ENCODE results near the gene TNRC6C.

The TNRC6C gene

GRCh38 chr17:77957857-77958715 lies at the start of gene TNRC6C:
TNRC6C (plus strand) TSS chr17:77958703; CDS start chr17:78004207, 45,504 bp downstream.
- peak; percentile 100 for DNase-seq

GRCh38 chr17:77909236-77909635 lies 49.3 kb upstream of the TNRC6C start:
- no peak for DNase-seq

GRCh38 chr17:77909816-77910215 lies 48.7 kb upstream of the TNRC6C start:
- DNase-seq: no peak

GRCh38 chr17:77914385-77915254 lies 43.9 kb upstream of the TNRC6C start:
- DNase-seq: no peak

GRCh38 chr17:77915594-77916021 lies 42.9 kb upstream of the TNRC6C start:
- DNase-seq: no peak

- no peak for DNase-seq
These were observed 42.2 kb upstream of the TNRC6C start for GRCh38 chr17:77916264-77916663.

GRCh38 chr17:77916703-77917481 lies 41.6 kb upstream of the TNRC6C start:
- DNase-seq: peak; percentile 77 to 79

- DNase-seq: no peak
These were observed 39.2 kb upstream of the TNRC6C start for GRCh38 chr17:77919276-77919675.

- no peak for DNase-seq
These were observed 35.4 kb upstream of the TNRC6C start for GRCh38 chr17:77923135-77923534.

- DNase-seq: no peak
These were observed 34.6 kb upstream of the TNRC6C start for GRCh38 chr17:77923776-77924513.

- DNase-seq: no peak
These were observed 33.7 kb upstream of the TNRC6C start for GRCh38 chr17:77924757-77925336.

- no peak for DNase-seq
These were observed 32.5 kb upstream of the TNRC6C start for GRCh38 chr17:77925831-77926543.

GRCh38 chr17:77926981-77927380 lies 31.5 kb upstream of the TNRC6C start:
- no peak for DNase-seq

- DNase-seq: no peak
These were observed 30.6 kb upstream of the TNRC6C start for GRCh38 chr17:77927777-77928518.

- no peak for DNase-seq
These were observed 29.9 kb upstream of the TNRC6C start for GRCh38 chr17:77928519-77929179.

GRCh38 chr17:77929180-77929564 lies 29.3 kb upstream of the TNRC6C start:
- no peak for DNase-seq

GRCh38 chr17:77929871-77930436 lies 28.5 kb upstream of the TNRC6C start:
- no peak for DNase-seq

- DNase-seq: no peak
These were observed 27.4 kb upstream of the TNRC6C start for GRCh38 chr17:77930780-77931768.
